OCI-LY3 (cell line): ENCODE measurements around the gene PI16.

Experiments
- CTCF ChIP-seq: fragments of 200-600, 300-600 bp; sonication (generic); IDR thresholded peaks from 2 replicates; pipeline ENCODE4 v1.5.1; 2014; ENCODE audit warnings: antibody characterized with exemption, low read length, low read depth
- EZH2phosphoT487 ChIP-seq: fragments of 200-600 bp; shearing (Covaris generic); IDR thresholded peaks from 2 replicates; pipeline ENCODE4 v1.6.1; 2018; ENCODE audit warnings: antibody characterized with exemption, mixed run types, low read depth

- TF ChIP-seq CTCF: peak; percentile 18; the same call in 1 of the 2 replicates
- no peak for TF ChIP-seq EZH2phosphoT487
Measured at GRCh38 chr6:36914227-36914794, 40.2 kb upstream of the PI16 start.
